HEK293 (cell line): Measurements from ENCODE around the gene STIM2.

ENCODE experiments used
- CTCF ChIA-PET: fragments of 350-600 bp; formaldehyde crosslinking; extraction: SDS; loops from one replicate; lab custom pipeline; 2021; ENCODE audit warnings: antibody characterized with exemption; lab: Yijun Ruan, JAX
- POLR2A ChIA-PET: fragments of 300-600 bp; formaldehyde crosslinking; extraction: SDS; loops from one replicate; lab custom pipeline; 2020; ENCODE audit warnings: antibody characterized with exemption, inconsistent platforms; lab: Yijun Ruan, JAX
- H3K27ac ChIP-seq: fragments of 200-500 bp; sonication (Bioruptor generic); 2 replicates; pipeline ENCODE4 v1.5.1; 2014; ENCODE audit warnings: low read depth, low read length, control low read depth, inconsistent platforms; ENCODE audit errors: extremely low read depth
- H3K36me3 ChIP-seq, 2 experiments: fragments of 200-500 bp in 1 of 2; sonication (Bioruptor generic) in 1 of 2; 1 replicate in 1 of 2; 2 replicates in 1 of 2; pipeline ENCODE4 v1.5.1; 2014 to 2017; ENCODE audit warnings: inconsistent platforms in 2 of 2, low read length in 2 of 2; ENCODE audit not compliant: control insufficient read depth in 2 of 2, insufficient read depth in 1 of 2
- H3K4me1 ChIP-seq: fragments of 200-500 bp; sonication (Bioruptor generic); 2 replicates; pipeline ENCODE4 v1.5.1; 2014; ENCODE audit warnings: mild to moderate bottlenecking, low read length, inconsistent platforms; ENCODE audit not compliant: control insufficient read depth, insufficient read depth
- H3K4me3 ChIP-seq: 2 replicates; pipeline ENCODE4 v1.5.1; 2011; ENCODE audit warnings: low read depth, mild to moderate bottlenecking, control low read depth, low read length, moderate library complexity
- H3K9me3 ChIP-seq: fragments of 200-500 bp; sonication (Bioruptor generic); 2 replicates; pipeline ENCODE4 v1.5.1; 2014; ENCODE audit warnings: low read depth, low read length, inconsistent platforms; ENCODE audit not compliant: control insufficient read depth, insufficient read depth
- OSR2 ChIP-seq: fragments of 450-650 bp; formaldehyde crosslinking; IDR thresholded peaks from 2 replicates; pipeline ENCODE4 v1.5.1; 2016; ENCODE audit warnings: missing biosample characterization, missing genetic modification characterization
- OVOL3 ChIP-seq: fragments of 450-650 bp; formaldehyde crosslinking; IDR thresholded peaks from 2 replicates; pipeline ENCODE4 v1.5.1; 2016; ENCODE audit warnings: missing biosample characterization, missing genetic modification characterization
- PRDM4 ChIP-seq: fragments of 450-650 bp; formaldehyde crosslinking; IDR thresholded peaks from 2 replicates; pipeline ENCODE4 v1.5.1; 2017; ENCODE audit warnings: missing biosample characterization, missing genetic modification characterization
- RBAK ChIP-seq: fragments of 450-650 bp; formaldehyde crosslinking; IDR thresholded peaks from 2 replicates; pipeline ENCODE4 v1.5.1; 2016; ENCODE audit warnings: missing biosample characterization, missing genetic modification characterization
- REST ChIP-seq: fragments of 450-650 bp; formaldehyde crosslinking; IDR thresholded peaks from 2 replicates; pipeline ENCODE4 v1.5.1; 2016; ENCODE audit warnings: missing biosample characterization, missing genetic modification characterization
- TRIM28 ChIP-seq: IDR thresholded peaks from 2 replicates; pipeline ENCODE4 v1.6.1; 2011; ENCODE audit warnings: low read length, control low read depth, borderline replicate concordance
- YY2 ChIP-seq: fragments of 450-650 bp; formaldehyde crosslinking; IDR thresholded peaks from 2 replicates; pipeline ENCODE4 v1.5.1; 2016; ENCODE audit warnings: missing biosample characterization, missing genetic modification characterization
- ZBTB17 ChIP-seq: fragments of 450-650 bp; formaldehyde crosslinking; IDR thresholded peaks from 2 replicates; pipeline ENCODE4 v1.5.1; 2016; ENCODE audit warnings: missing biosample characterization, missing genetic modification characterization
- ZNF175 ChIP-seq: fragments of 450-650 bp; formaldehyde crosslinking; IDR thresholded peaks from 2 replicates; pipeline ENCODE4 v1.5.1; 2016; ENCODE audit warnings: missing biosample characterization, missing genetic modification characterization
- ZNF211 ChIP-seq: fragments of 450-650 bp; formaldehyde crosslinking; IDR thresholded peaks from 2 replicates; pipeline ENCODE4 v1.5.1; 2016; ENCODE audit warnings: low read depth, missing biosample characterization, missing genetic modification characterization
- ZNF26 ChIP-seq: fragments of 450-650 bp; formaldehyde crosslinking; IDR thresholded peaks from 2 replicates; pipeline ENCODE4 v1.5.1; 2016; ENCODE audit warnings: missing biosample characterization, missing genetic modification characterization
- ZNF292 ChIP-seq: fragments of 450-650 bp; formaldehyde crosslinking; IDR thresholded peaks from 2 replicates; pipeline ENCODE4 v1.5.1; 2016; ENCODE audit warnings: low read depth, missing biosample characterization, missing genetic modification characterization, borderline replicate concordance
- ZNF426 ChIP-seq: fragments of 450-650 bp; formaldehyde crosslinking; IDR thresholded peaks from 2 replicates; pipeline ENCODE4 v1.5.1; 2017; ENCODE audit warnings: missing biosample characterization, missing genetic modification characterization, mild to moderate bottlenecking, inconsistent platforms, moderate library complexity
- ZNF48 ChIP-seq: fragments of 450-650 bp; formaldehyde crosslinking; IDR thresholded peaks from 2 replicates; pipeline ENCODE4 v1.5.1; 2016; ENCODE audit warnings: missing biosample characterization, missing genetic modification characterization
- ZNF610 ChIP-seq: fragments of 450-650 bp; formaldehyde crosslinking; IDR thresholded peaks from 2 replicates; pipeline ENCODE4 v1.5.1; 2016; ENCODE audit warnings: missing biosample characterization, missing genetic modification characterization, borderline replicate concordance
- ZNF777 ChIP-seq: fragments of 450-650 bp; formaldehyde crosslinking; IDR thresholded peaks from 2 replicates; pipeline ENCODE4 v1.5.1; 2017; ENCODE audit warnings: missing biosample characterization, missing genetic modification characterization, borderline replicate concordance
- ZNF837 ChIP-seq: fragments of 450-650 bp; formaldehyde crosslinking; IDR thresholded peaks from 2 replicates; pipeline ENCODE4 v1.5.1; 2016; ENCODE audit warnings: missing biosample characterization, missing genetic modification characterization
- TF ChIP-seq, protein P1 (sequence below): fragments of 450-650 bp; formaldehyde crosslinking; IDR thresholded peaks from 2 replicates; pipeline ENCODE4 v1.5.0; 2017; ENCODE audit warnings: missing biosample characterization, missing genetic modification characterization, borderline replicate concordance

The STIM2 gene

DNA sequence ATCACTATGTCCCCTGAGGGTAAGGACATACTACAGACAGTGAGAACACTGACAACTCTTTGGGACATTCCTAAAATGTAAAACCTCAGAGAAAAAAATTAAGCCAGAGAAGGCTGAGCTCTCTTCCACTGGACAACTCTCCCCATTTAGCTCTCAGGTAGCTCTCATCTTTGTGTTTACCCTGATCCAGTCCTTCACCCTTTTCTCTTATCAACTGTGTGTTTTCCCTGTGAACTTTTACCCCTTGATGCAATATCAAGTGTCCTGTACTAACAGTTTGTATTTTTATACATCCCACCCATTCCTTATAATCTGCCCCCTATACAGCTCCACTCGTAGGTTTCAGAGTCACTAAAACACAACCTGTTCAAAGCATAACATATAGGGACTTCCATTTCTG, 182.6 kb downstream of the STIM2 start (continued):
- TF ChIP-seq REST: no peak
- no peak for TF ChIP-seq ZBTB17

GRCh38 chr4:27046851-27047250, 186.2 kb downstream of the STIM2 start:
- H3K4me3 ChIP-seq: no peak overlapping the region

More at GRCh38 chr4:27046851-27047250, 186.2 kb downstream of the STIM2 start:
- no peaks in the 10 kb centered on the region for H3K4me1 ChIP-seq
- POLR2A ChIA-PET: no interaction called here
- no peak overlapping the region for H3K27ac ChIP-seq
- no peaks in the 10 kb centered on the region for H3K9me3 ChIP-seq
- CTCF ChIA-PET: no interaction called here
- no peaks in the 10 kb centered on the region for H3K36me3 ChIP-seq
- TF ChIP-seq, protein P1, sequence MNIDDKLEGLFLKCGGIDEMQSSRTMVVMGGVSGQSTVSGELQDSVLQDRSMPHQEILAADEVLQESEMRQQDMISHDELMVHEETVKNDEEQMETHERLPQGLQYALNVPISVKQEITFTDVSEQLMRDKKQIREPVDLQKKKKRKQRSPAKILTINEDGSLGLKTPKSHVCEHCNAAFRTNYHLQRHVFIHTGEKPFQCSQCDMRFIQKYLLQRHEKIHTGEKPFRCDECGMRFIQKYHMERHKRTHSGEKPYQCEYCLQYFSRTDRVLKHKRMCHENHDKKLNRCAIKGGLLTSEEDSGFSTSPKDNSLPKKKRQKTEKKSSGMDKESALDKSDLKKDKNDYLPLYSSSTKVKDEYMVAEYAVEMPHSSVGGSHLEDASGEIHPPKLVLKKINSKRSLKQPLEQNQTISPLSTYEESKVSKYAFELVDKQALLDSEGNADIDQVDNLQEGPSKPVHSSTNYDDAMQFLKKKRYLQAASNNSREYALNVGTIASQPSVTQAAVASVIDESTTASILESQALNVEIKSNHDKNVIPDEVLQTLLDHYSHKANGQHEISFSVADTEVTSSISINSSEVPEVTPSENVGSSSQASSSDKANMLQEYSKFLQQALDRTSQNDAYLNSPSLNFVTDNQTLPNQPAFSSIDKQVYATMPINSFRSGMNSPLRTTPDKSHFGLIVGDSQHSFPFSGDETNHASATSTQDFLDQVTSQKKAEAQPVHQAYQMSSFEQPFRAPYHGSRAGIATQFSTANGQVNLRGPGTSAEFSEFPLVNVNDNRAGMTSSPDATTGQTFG (tag by site-specific recombination): no peak
- no peak for TF ChIP-seq ZNF777 (tag by site-specific recombination)
- no peak for TF ChIP-seq OSR2 (tag by site-specific recombination)
- TF ChIP-seq OVOL3: no peak
- no peak for TF ChIP-seq ZNF426
- TF ChIP-seq PRDM4 (tag by site-specific recombination): no peak
- no peak for TF ChIP-seq ZNF26 (tag by site-specific recombination)
- no peak for TF ChIP-seq ZNF48 (tag by site-specific recombination)
- TF ChIP-seq ZNF292 (tag by site-specific recombination): no peak
- no peak for TF ChIP-seq YY2 (tag by site-specific recombination)
- TF ChIP-seq ZNF175: no peak
- TF ChIP-seq ZNF837 (tag by site-specific recombination): no peak
- TF ChIP-seq RBAK: no peak
- TF ChIP-seq TRIM28: no peak
- no peak for TF ChIP-seq ZNF211 (tag by site-specific recombination)
- TF ChIP-seq ZNF610: no peak
